ENCODE measurements around the gene DDX17. TPM values are rescaled to one million over a fixed set of nuclear protein-coding genes. Genes with fewer than 3 reads are reported as not detected.

The DDX17 gene
- polyA plus RNA-seq, 1 donor from 2014 or later: 996 TPM

GRCh38 chr22:38455076-38455529, 51.0 kb downstream of the DDX17 start, which contains the start of gene KCNJ4:
KCNJ4 (minus strand) TSS chr22:38455199; CDS start chr22:38428132, 27,067 bp downstream.
- Histone ChIP-seq H3K9ac (ENCODE audit: low read length) (peak within 1 kb of the TSS; percentile 56), H3K79me2 (replicated peaks; ENCODE audit: insufficient read depth, low read length) (no peaks in the 10 kb centered on the region), H2AFZ (ENCODE audit: low read depth, low read length) (no peak within 1 kb of the TSS), H3K27ac (ENCODE audit: low read length) (no peak within 1 kb of the TSS), H3K4me2 (ENCODE audit: low read length) (no peak within 1 kb of the TSS), H3F3A (ENCODE audit: insufficient read depth, low read length, poor library complexity, severe bottlenecking) (no peaks in the 10 kb centered on the region), H3K4me3 (ENCODE audit: low read length) (peak within 1 kb of the TSS; percentile 70), H4K20me1 (ENCODE audit: insufficient read depth) (no peaks in the 10 kb centered on the region), H3K36me3 (ENCODE audit: insufficient read depth, low read length) (no peaks in the 10 kb centered on the region), H3K9me2 (ENCODE audit: insufficient read depth, low read length) (no peaks in the 10 kb centered on the region), H3K27me3 (ENCODE audit: insufficient read depth, low read depth, low read length) (peaks cover 12% of the 10 kb centered on the region), H3K9me3 (ENCODE audit: low read length) (no peaks in the 10 kb centered on the region)
- no peak for TF ChIP-seq TAF1 (IDR thresholded peaks at IDR 0.05; ENCODE audit: low read depth)

GRCh38 chr22:38454353-38455075, 51.6 kb downstream of the DDX17 start:
- H2AFZ ChIP-seq (ENCODE audit: low read depth, low read length): no peak overlapping the region
- H3K9me2 ChIP-seq (ENCODE audit: insufficient read depth, low read length): no peaks in the 10 kb centered on the region
- H3K9ac ChIP-seq (ENCODE audit: low read length): no peak overlapping the region
- H3K36me3 ChIP-seq (ENCODE audit: insufficient read depth, low read length): no peaks in the 10 kb centered on the region
- TF ChIP-seq MXI1 (conservative IDR thresholded peaks at IDR 0.05; ENCODE audit: poor library complexity, severe bottlenecking) (no peak), EZH2 (IDR thresholded peaks at IDR 0.05; ENCODE audit: borderline replicate concordance, insufficient read depth, low read length, poor library complexity, severe bottlenecking) (no peak)
- H4K20me1 ChIP-seq (ENCODE audit: insufficient read depth): no peaks in the 10 kb centered on the region
- H3F3A ChIP-seq (ENCODE audit: insufficient read depth, low read length, poor library complexity, severe bottlenecking): no peaks in the 10 kb centered on the region
- no peak overlapping the region for H3K4me2 ChIP-seq (ENCODE audit: low read length)
- H3K4me3 ChIP-seq (ENCODE audit: low read length): peak overlapping the region; percentile 58
- H3K9me3 ChIP-seq (ENCODE audit: low read length): no peaks in the 10 kb centered on the region
- H3K79me2 ChIP-seq (replicated peaks; ENCODE audit: insufficient read depth, low read length): no peaks in the 10 kb centered on the region
- H3K27ac ChIP-seq (ENCODE audit: low read length): no peak overlapping the region
- H3K27me3 ChIP-seq (ENCODE audit: insufficient read depth, low read depth, low read length): peaks cover 12% of the 10 kb centered on the region

DNA sequence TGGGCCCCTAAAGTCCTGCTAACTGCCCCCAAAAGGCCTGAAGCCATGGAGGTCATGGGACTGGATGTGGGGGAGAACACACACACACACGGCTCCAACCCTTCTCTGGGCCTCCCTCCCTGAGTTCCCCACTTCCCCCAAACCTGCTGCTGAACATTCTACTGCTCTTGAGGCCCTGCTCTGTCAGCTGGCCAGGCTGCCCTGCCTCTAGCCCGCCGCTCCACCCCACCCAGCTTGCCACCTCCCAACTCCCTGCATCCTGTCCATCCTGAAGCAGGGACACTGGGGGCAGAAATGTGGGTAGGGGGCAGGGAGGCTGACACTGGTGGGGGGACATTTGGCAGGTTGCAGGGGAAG, 52.1 kb downstream of the DDX17 start:
- H3K4me3 ChIP-seq (ENCODE audit: low read length): peak overlapping the region; percentile 58
- no peak overlapping the region for H3K27ac ChIP-seq (ENCODE audit: low read length)
- TF ChIP-seq TAF1 (IDR thresholded peaks at IDR 0.05; ENCODE audit: low read depth) (no peak), EP300 (conservative IDR thresholded peaks at IDR 0.05; ENCODE audit: poor library complexity, severe bottlenecking) (no peak), MXI1 (conservative IDR thresholded peaks at IDR 0.05; ENCODE audit: poor library complexity, severe bottlenecking) (no peak), RAD21 (conservative IDR thresholded peaks at IDR 0.05) (no peak), REST (IDR thresholded peaks at IDR 0.05; ENCODE audit: borderline replicate concordance) (no peak), SMC3 (conservative IDR thresholded peaks at IDR 0.05; ENCODE audit: poor library complexity) (no peak), EZH2 (IDR thresholded peaks at IDR 0.05; ENCODE audit: borderline replicate concordance, insufficient read depth, low read length, poor library complexity, severe bottlenecking) (no peak), POLR2AphosphoS5 (IDR thresholded peaks at IDR 0.05) (no peak)
- TF ChIP-seq, protein P1, sequence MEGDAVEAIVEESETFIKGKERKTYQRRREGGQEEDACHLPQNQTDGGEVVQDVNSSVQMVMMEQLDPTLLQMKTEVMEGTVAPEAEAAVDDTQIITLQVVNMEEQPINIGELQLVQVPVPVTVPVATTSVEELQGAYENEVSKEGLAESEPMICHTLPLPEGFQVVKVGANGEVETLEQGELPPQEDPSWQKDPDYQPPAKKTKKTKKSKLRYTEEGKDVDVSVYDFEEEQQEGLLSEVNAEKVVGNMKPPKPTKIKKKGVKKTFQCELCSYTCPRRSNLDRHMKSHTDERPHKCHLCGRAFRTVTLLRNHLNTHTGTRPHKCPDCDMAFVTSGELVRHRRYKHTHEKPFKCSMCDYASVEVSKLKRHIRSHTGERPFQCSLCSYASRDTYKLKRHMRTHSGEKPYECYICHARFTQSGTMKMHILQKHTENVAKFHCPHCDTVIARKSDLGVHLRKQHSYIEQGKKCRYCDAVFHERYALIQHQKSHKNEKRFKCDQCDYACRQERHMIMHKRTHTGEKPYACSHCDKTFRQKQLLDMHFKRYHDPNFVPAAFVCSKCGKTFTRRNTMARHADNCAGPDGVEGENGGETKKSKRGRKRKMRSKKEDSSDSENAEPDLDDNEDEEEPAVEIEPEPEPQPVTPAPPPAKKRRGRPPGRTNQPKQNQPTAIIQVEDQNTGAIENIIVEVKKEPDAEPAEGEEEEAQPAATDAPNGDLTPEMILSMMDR (IDR thresholded peaks at IDR 0.05; ENCODE audit: poor library complexity, severe bottlenecking): no peak
- H3K36me3 ChIP-seq (ENCODE audit: insufficient read depth, low read length): no peaks in the 10 kb centered on the region
- H4K20me1 ChIP-seq (ENCODE audit: insufficient read depth): no peaks in the 10 kb centered on the region
- no peaks in the 10 kb centered on the region for H3K79me2 ChIP-seq (replicated peaks; ENCODE audit: insufficient read depth, low read length)
- H3F3A ChIP-seq (ENCODE audit: insufficient read depth, low read length, poor library complexity, severe bottlenecking): no peaks in the 10 kb centered on the region
- H3K9me3 ChIP-seq (ENCODE audit: low read length): no peaks in the 10 kb centered on the region
- peaks cover 12% of the 10 kb centered on the region for H3K27me3 ChIP-seq (ENCODE audit: insufficient read depth, low read depth, low read length)
- H3K9me2 ChIP-seq (ENCODE audit: insufficient read depth, low read length): no peaks in the 10 kb centered on the region
- H2AFZ ChIP-seq (ENCODE audit: low read depth, low read length): no peak overlapping the region
- no peak overlapping the region for H3K4me2 ChIP-seq (ENCODE audit: low read length)
- H3K9ac ChIP-seq (ENCODE audit: low read length): no peak overlapping the region

Measured in neural cell (in vitro differentiated cells).